Skeletal muscle cell (primary cell): ENCODE data around the gene GPR37L1.

ENCODE experiments used
- DNase-seq: peaks from one replicate; pipeline ENCODE4 v3.0.0-alpha.2; 2010; ENCODE audit warnings: low read depth
- H3K4me3 ChIP-seq: 2 replicates; pipeline ENCODE4 v1.5.1; 2011; ENCODE audit warnings: low read depth, mild to moderate bottlenecking, control low read depth, low read length, moderate library complexity

The GPR37L1 gene, protein sequence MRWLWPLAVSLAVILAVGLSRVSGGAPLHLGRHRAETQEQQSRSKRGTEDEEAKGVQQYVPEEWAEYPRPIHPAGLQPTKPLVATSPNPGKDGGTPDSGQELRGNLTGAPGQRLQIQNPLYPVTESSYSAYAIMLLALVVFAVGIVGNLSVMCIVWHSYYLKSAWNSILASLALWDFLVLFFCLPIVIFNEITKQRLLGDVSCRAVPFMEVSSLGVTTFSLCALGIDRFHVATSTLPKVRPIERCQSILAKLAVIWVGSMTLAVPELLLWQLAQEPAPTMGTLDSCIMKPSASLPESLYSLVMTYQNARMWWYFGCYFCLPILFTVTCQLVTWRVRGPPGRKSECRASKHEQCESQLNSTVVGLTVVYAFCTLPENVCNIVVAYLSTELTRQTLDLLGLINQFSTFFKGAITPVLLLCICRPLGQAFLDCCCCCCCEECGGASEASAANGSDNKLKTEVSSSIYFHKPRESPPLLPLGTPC

DNA sequence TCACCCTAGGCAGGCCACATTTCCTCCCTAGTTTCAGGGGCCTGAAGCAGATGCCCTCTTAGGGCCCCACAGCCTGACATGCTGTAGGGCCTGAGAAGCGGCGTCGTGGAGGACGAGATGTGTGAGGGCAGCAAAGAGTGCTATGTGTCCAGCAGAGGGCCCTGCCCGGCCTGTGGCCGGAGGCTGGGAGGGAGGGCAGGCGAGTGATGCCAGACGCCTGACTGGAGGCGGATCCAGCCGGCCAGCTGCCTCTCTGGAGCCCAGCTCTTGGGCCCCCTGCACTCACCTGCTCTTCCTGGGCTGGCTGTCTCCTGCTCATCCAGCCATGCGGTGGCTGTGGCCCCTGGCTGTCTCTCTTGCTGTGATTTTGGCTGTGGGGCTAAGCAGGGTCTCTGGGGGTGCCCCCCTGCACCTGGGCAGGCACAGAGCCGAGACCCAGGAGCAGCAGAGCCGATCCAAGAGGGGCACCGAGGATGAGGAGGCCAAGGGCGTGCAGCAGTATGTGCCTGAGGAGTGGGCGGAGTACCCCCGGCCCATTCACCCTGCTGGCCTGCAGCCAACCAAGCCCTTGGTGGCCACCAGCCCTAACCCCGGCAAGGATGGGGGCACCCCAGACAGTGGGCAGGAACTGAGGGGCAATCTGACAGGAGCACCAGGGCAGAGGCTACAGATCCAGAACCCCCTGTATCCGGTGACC lies at the start of gene GPR37L1:
GPR37L1 (plus strand) TSS at position 279 of the 697 bp plus-strand sequence; CDS start at position 326, 47 bp downstream.
- no peak within 1 kb of the TSS for H3K4me3 ChIP-seq
- no peak for DNase-seq

DNA sequence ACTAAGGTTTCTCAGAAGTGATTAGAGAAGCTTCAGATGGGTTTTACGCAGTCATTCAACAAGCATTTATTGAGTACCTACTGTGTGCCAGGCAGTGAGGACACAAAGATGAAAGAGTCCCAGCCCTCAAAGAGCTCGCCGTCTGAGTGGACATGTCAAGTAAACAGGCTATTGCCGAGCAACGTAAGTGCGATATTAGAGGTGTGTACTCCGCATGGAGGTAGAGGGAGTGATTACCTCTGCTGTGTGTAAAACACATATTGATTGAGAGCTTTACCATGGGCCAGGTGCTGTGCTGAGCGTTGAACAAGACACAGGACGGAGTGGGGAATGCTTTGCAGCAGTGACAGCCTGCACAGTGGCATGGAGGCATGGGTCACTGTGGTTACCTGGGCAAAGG lies 49.5 kb upstream of the GPR37L1 start:
- H3K4me3 ChIP-seq: no peak overlapping the region
- DNase-seq: no peak

DNA sequence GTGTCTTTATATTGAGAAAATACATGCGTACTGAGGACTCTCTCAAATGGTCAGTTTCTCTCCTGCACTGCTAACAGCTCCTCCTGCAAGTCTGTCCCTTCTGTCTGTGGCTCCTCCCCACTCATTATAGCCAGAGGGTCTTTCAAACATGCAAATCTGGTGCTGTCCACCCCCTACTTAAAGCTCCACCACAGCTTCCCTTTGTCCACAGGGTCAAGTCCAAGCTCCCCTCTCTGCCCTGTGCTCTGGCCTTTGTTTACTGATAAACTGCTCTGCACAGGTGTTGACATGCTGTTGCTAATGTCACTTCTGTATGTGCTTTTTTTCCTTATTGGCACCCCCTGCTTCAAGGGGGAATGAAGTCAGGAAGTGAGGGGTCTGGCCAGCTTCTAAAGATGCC lies 47.7 kb upstream of the GPR37L1 start:
- no peak overlapping the region for H3K4me3 ChIP-seq
- DNase-seq: no peak

- DNase-seq: no peak
- H3K4me3 ChIP-seq: no peak overlapping the region
Measured at GRCh38 chr1:202075389-202075788, 47.3 kb upstream of the GPR37L1 start.

- H3K4me3 ChIP-seq: no peak overlapping the region
- DNase-seq: no peak
Measured at GRCh38 chr1:202076050-202076511, 46.6 kb upstream of the GPR37L1 start.

- no peak overlapping the region for H3K4me3 ChIP-seq
- no peak for DNase-seq
Measured at GRCh38 chr1:202078241-202078640, 44.5 kb upstream of the GPR37L1 start.

GRCh38 chr1:202081992-202082391 lies 40.7 kb upstream of the GPR37L1 start:
- no peak overlapping the region for H3K4me3 ChIP-seq
- no peak for DNase-seq

- H3K4me3 ChIP-seq: no peak overlapping the region
- no peak for DNase-seq
Measured at GRCh38 chr1:202084791-202085681, 37.7 kb upstream of the GPR37L1 start.

DNA sequence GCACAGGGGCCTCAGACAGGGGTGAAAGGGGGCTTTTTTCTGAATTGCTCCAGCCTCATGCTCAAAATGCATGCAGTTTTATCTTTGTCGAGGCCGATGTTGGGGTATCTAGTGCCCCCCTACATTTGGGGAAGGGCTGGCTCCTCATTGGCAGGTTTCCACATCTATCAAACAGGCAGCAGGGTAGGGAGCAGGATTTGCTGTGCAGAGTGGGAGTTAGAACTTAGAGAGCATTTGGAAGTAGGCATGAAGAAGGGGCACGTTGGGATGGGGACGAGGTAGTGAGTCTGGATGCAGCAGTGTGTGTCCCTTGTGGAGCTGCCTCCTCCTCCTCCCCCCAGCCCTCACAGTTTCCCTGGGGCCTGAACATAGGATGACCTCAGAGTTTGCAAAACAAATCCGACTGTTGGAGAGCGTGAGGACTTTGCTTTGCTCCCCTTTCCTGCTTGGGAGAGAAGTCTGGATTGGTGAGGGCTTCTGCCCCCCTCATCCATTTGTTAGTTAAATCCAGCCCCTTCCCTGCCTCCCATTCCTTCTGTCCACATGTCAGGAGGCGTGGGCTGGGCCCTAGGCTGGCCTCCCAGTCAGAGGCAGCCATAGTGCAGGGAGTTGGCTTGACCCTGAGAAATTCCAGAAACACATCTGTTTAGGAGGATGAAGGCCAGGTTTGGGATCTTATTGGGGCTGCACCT lies 36.9 kb upstream of the GPR37L1 start:
- no peak for DNase-seq
- no peak overlapping the region for H3K4me3 ChIP-seq

DNA sequence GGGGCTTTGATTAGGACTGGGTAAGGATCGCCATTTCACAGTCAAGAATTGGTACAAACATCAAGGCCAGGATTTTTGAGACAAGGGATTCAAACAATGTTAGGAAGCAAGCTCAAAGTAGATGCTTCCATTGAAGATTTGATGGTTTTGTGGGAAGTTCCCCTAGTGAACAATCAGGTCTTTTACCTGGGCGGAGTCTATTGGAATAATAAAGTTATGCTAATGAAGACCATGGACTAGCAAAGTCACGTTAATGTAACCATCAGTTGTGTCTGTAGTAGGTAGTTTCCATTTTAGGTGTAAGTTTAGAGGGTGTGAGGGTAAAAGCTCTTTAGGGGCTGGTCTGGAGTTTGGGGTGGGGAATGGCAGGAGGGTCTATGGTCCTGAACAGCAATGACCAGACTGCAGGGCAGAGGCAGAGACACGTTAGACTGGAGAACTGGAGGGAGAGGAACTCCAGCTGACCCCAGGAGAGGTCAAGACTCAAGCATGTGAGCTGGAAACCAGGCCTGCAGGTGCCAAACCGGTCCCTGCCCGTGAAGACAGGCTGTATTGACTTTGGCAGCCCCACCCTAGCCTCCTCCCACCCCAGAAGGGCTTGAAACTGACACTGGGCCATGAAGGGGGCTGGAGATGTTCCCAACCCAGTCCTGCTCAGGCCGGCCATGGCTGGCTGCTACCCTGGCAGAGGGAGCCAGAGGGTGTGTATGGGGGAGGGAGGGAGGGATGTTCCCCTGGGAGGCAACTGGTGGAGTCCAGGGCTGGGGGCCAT lies 36.0 kb upstream of the GPR37L1 start:
- H3K4me3 ChIP-seq: no peak overlapping the region
- DNase-seq: no peak

DNA sequence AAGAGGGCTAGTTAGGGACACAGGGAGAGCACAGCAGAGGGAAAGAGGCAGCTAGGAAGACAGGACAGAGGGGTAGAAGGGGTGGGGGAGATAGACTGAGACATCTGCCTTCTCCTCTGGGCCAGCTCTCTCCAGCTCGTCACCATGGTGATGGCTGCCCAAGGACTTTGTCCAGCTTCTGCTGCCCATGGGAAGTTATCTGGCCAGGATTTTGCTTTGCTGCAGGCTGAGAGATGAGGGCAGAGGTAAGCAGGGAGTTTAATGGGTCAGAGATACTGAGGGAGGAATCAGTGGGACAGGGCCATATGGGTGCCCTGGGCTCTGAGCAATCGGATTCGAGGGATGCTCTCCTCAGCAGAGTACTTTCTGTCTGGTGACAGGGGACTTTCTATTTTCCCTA lies 34.5 kb upstream of the GPR37L1 start:
- DNase-seq: no peak
- no peak overlapping the region for H3K4me3 ChIP-seq

- H3K4me3 ChIP-seq: no peak overlapping the region
- DNase-seq: no peak
Measured at GRCh38 chr1:202090994-202091393, 31.7 kb upstream of the GPR37L1 start.

GRCh38 chr1:202093858-202094257 lies 28.9 kb upstream of the GPR37L1 start:
- DNase-seq: no peak

GRCh38 chr1:202101184-202101583 lies 21.5 kb upstream of the GPR37L1 start:
- no peak for DNase-seq
- H3K4me3 ChIP-seq: no peak overlapping the region

More at GRCh38 chr1:202093858-202094257, 28.9 kb upstream of the GPR37L1 start:
- H3K4me3 ChIP-seq: no peak overlapping the region

GRCh38 chr1:202104073-202104472 lies 18.6 kb upstream of the GPR37L1 start:
- DNase-seq: no peak
- H3K4me3 ChIP-seq: no peak overlapping the region

GRCh38 chr1:202105571-202106339 lies 17.0 kb upstream of the GPR37L1 start:
- no peak for DNase-seq
- no peak overlapping the region for H3K4me3 ChIP-seq

DNA sequence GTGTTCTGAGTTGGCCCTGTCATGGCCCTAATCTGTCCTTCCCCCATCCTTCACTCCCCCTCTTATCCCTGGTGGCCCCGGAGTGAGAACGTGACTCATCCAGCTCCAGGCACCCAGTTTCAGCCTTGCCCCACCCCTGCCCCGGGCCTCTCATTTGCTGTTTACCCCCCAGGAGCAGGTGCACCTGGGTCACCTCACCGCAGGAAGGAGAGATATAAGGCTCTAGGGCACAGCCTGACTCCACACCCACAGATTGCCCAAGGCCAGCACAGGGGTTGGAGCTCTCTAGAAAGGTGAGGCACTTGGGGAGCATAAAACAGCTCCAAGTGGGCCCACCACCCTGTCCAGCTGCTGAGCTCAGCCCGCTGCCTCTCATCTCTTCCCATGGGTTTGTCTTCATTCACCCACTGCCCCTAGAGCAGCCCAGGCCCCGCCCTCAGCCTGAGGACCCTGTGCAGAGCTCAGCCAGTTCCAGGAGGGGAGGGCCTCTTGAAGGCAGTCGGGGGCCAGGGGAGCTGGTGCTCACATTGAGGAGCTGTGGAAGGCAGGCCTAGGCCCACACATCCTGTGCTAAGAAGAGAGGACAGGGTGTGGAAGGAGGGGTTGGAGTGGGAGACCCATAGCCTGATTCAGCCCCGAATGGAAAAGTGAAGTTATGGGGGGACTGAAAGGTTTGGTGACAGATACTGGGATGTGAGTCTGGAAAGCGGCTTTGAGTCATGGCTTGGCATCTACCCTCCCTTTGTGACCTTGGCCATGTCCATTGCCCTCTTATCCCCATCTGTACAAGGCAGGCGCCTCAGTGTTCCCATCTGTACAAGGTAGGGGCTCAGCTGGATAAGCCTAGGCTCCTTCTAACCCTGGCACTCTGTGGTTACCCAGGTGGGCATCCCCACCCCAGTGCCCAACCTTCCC lies 16.1 kb upstream of the GPR37L1 start:
- H3K4me3 ChIP-seq: no peak overlapping the region
- no peak for DNase-seq
